GM19043 (cell line): ENCODE results near the gene RNF145.
"Not testable (repeated sequence)": the region's sequence is repeated elsewhere in the genome, so short reads cannot be mapped to it uniquely, and the experiment has no call there.

Experiments
- ATAC-seq: cut with Tn5 transposase; IDR thresholded peaks from one replicate; pipeline ENCODE4 v1.9.1; 2021; ENCODE audit warnings: low read depth; ENCODE audit not compliant: unreplicated experiment

RNF145 gene, protein sequence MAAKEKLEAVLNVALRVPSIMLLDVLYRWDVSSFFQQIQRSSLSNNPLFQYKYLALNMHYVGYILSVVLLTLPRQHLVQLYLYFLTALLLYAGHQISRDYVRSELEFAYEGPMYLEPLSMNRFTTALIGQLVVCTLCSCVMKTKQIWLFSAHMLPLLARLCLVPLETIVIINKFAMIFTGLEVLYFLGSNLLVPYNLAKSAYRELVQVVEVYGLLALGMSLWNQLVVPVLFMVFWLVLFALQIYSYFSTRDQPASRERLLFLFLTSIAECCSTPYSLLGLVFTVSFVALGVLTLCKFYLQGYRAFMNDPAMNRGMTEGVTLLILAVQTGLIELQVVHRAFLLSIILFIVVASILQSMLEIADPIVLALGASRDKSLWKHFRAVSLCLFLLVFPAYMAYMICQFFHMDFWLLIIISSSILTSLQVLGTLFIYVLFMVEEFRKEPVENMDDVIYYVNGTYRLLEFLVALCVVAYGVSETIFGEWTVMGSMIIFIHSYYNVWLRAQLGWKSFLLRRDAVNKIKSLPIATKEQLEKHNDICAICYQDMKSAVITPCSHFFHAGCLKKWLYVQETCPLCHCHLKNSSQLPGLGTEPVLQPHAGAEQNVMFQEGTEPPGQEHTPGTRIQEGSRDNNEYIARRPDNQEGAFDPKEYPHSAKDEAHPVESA

DNA sequence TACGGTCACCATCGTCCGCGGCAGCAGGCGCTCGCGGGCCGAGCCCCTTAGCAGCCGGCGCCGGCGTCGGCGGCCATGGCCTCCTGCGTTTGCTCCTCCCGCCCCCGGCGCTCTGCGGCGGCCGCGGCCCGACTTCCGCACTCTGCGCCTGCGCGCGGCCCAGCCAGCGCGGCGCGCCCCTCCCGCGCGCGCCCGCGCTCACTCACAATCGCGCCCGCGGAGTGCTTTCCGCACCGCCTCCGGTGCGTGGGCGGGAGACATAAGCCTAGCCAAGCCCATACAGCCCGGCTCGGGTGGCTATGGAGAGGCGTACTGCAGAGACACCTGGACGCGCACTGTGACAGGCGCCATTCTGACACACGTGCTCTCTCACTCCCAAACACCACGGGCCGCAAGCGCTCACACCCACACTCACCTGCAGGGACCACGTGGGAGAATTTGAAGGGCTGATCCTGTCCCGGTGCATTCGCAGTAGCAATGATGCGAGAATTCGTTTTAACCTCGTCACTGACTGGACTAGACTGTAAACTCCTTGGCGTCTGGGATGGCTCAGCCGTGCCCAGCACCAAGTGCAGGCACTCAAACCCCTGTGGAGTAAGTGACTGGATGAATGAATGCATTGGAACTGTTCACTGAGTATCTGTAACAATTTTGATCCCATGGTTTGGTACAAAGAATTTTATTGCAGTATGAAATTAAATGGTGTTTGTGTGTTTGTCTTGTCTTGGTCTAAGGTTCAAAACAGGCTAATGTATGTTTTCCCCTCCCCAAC lies at the start of gene RNF145:
Gene RNF145, minus strand, starts transcription at position 116 of the 772 bp plus-strand sequence. CDS start 5,936 bp downstream, outside the sequence.
- ATAC-seq: peak; percentile 62

DNA sequence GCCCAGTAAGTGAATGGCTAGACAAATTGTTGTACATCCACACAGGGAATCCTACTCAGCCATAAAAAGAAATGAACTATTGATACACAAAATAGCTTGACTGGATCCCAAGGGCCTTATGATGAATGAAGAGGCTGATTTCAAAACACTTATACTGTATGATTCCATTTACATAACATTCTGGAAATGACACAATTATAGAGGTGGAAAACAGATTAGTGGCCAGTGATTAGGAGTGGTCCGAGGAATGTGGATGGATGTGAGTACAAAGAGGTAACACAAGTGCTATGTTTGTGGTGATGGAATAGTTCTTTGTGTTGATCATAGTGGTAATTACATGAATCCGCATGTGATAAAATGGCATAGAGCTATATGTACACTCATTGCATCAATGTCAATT lies 49.0 kb upstream of the RNF145 start:
- ATAC-seq: no peak

DNA sequence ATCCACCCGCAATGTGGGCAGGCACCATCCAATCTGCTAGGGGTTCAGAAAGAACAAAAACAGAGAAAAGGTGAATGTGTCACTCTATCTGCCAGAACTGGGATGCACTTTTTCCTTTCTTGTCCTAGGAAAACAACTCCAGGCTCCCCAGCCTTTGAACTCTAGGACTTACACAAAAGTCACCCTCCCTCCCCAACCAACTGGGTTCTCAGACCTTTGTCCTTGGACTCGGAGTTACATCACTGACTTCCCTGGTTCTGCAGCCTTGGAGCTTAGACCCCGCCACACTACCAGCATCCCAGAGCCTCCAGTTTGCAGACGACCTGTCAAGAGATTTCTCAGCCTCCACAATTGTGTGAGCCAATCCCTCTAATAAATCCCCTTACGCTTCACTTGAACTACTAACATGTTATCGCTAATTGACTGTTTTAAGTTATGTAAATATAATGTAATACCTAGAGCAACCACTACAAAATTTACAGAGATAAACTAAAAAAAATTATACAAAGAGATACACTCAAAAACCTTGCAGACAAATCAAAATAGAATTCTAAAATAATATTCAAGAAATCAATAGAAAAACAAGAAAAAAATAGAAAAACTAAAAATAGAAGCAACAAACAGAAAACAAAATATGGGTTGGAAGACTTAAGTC lies 48.4 kb upstream of the RNF145 start:
- ATAC-seq: no peak

DNA sequence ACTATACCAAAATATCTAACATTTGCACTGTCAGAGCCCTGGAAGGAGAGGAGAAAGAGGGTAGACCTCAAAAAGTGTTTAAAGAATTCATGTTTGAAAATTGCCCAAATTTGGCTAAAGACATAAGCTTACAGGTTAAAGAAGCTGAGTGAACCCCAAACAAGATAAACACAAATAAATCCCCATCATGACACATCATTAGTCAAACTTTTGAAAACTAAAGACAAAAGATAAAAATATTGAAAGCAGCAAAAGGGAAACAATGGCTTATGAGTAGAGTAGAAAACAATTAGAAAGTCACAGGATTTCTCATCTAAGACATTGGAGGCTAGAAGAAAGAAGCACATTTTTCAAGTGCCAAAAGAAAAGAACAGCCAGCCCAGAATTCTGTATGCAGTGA lies 47.7 kb upstream of the RNF145 start:
- ATAC-seq: no peak

DNA sequence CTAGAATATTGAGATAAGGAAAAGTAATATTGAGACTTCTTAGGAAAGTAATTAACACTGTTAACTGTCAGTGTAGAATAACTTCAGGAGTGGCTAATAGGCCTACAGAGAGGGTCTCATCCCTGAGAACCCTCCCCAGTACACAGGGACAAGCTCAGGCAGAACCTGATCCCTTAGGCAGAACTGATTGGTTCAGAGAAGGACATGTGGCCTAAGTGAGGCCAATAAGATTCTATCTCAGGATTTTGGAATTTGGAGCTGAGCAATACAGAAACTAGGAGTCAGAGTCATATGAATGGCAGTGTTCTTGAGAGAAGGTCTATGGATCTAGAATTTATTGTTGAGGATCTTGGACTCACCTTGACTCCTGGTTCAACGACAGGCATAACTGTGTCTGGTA lies 42.8 kb upstream of the RNF145 start:
- no peak for ATAC-seq

DNA sequence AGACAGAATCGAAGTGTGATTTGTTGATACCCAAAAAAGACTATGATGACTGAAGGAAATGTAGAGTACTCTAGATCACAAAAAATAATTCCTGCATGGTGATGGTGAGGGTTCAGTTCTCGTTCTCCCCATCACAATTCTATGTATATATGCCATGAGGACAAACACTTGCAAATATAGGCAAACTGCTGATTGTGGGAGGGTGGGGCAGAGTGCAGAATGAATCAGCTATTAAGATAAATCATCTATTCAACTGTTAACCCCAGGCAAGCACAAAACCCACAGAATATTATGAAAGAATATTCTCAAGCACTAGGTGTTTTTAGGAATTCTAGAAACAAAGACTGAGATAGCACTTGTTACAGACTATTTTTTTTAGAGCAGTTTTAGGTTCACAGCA lies 39.8 kb upstream of the RNF145 start:
- ATAC-seq: no peak

DNA sequence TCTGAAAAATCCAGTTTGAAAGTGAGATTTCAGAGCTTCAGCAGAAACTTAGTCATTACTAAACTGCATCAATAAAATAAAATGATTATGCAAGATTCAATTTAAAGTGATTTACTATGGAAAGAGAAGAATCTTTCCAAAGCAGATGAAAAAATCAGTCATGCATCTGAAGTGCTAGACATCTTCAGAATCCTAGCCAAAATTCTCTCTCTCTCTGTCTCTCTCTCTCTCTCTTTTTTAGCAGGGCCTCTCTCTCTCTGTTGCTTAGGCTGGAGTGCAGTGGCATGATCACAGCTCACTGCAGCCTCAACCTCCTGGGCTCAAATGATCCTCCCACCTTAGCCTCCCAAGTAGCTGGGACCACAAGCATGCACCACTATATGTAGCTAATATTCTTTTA lies 35.5 kb upstream of the RNF145 start:
- ATAC-seq: no peak

DNA sequence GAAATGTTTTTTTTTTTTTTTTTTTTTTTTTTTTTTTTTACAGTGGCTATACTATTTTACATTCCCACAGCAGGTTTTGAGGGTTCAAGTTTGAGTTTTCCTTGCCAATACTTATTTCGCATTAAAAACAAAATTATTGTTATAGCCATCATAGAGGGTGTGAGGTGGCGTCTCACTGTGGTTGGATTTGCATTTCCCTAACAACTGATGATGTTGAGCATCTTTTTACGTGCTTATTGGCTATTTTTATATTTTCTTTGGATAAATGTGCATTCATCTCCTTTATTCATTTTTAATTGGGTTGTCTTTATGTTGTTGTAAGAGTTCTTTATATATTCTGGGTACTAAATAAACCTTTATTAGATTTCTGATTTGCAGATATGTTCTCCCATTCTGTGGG lies 34.8 kb upstream of the RNF145 start:
- no peak for ATAC-seq

DNA sequence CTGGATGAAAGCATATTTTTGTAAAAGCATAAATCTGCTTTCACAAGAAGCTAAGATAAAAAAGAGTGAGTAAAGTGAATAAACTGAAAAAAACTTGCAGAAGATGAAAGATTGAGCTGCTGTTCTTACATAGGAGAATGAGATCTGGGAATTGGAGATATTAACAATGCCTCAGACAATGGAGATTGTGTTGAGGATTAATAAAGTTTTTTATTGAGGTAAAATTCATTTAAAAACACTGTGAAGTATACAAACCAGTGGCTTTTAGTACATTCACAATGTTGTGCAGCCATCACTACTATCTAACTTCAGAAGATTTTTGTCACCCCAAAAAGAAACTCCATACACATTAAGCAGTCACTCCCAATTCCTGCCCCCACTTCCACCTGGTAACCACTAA lies 34.0 kb upstream of the RNF145 start:
- no peak for ATAC-seq

DNA sequence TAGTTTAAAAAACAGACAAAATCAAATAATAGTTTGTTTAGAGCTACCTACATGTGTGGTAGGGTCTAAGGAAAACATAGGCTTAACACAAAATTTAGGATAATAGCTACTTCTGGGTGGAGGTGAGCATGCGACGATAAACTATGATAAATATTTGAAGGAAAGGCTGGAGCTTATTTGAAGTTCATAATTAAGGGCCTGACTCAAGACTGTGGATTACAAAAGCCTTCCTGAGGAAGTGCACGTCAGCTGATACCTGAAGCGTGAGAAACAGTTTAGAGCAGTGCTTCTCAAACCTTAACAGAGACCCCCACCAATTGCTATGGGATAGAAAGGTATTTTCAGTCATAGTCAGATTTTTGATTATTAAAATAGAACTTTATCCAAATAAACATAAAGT lies 33.3 kb upstream of the RNF145 start:
- ATAC-seq: no peak

DNA sequence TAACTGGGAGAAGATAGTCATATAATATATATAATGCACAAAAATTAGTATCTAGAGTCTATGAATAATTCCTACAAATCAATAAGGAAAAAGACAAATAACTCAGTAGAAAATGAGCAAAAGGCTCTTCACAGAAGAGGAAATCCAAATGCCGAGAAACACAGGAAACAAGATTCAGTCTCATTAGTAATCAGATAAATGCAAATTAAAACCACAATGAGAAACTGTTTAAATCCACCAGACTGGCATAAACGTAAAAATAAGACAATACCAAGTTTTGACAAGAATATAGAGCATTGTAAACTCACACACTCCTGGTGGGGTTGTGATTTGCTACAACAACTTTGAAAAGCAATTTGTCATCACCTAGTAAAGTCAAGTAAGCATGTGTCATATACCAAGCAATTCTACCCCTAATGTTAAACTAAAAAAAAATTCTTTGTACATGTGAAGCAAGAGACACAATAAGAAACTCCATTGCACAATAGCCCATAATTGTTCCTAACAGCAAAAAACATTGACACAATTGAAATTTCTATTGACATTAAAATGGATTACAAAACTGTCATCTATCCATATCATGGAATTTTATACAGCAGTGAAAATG lies 32.7 kb upstream of the RNF145 start:
- ATAC-seq: no peak

DNA sequence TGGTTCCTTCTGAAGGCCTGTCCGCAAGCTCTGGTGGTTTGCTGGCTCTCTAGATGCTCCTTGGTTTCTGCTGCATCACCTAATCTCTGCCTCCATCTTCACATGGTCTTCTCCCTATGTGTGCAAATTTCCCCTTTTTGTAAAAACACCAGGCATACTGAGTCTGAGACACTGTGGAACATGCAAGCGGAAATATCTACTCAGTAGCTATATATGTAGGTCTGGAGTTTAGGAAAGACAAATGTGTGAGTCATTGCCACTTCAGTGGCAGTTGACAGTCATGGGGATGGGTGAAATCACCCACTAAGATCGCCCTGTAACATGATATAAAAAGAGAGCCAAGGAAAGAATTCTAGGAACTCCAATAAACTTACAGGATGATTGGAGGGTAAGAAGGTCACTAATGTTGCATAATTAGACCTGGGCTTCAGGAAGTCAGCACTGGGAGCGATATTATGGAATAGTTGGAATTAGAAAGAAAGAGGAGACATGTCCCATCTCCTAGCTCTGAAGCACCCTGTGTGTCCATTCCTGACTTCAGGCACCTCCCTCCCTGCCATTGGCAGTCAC lies 31.0 kb upstream of the RNF145 start:
- no peak for ATAC-seq

DNA sequence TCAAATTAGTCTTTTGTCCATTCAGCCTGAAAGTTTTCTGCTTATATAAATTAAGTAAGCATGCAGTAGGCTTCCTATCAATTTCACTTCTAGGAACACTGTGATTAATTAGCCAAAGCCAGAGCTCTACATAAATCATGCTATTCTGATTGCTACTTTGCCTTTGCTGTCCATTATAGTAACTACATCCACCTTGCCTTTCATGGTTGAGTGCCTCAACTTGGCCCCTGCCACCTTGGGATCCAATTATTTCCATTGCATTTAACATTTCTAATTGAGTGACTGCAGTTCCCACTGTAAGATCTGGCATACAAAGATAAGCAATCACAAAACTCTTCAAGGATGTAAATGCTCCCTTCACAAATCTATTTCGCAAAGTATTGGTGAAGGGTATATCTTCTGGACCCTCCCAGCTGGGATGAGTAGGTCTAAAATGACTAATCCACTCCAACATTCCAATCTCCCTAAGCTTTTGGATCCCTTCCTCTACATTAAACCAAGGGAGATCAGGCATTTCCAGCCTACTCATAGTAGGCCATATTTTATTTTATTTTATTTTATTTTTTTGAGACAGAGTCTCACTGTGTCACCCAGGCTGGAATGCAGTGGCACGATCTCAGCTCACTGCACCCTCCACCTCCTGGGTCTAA lies 26.6 kb upstream of the RNF145 start:
- ATAC-seq: not testable (repeated sequence)

DNA sequence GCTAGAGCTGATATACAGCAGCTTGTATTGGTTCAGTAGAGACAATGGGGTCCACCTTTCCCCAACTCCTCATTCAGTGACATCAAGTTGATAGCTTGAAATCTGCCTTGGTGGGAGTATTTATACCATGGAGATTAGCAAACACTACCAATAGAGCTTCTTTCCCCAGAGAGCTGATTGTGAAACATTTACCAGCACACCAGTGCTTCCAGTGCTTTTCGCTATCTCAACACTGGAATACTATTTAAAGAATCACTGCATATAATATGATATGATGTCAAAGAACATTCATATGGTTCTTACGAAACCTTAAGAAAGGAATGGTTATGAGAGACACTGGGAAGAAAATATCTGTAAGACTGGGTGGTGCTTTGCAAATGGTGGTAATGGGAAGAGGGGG lies 21.8 kb upstream of the RNF145 start:
- no peak for ATAC-seq

DNA sequence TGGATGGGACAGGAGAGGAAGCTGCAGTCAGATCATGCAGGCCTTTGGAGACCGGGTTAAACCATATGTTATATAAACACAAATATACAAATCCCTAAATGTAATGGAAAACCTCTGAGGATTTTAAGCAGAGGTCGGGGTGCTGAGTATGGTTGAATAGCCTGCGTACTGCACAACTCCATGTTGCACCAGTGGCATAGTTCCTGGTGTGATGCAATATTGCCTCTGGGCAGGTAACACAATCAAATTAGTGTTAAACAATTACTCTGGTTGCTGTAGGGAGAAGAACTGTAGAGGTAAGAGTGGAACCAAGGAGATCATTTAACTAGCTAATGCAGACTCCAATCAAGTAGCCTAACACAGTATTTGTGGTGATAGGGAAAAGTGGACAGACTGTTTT lies 21.3 kb upstream of the RNF145 start:
- no peak for ATAC-seq

DNA sequence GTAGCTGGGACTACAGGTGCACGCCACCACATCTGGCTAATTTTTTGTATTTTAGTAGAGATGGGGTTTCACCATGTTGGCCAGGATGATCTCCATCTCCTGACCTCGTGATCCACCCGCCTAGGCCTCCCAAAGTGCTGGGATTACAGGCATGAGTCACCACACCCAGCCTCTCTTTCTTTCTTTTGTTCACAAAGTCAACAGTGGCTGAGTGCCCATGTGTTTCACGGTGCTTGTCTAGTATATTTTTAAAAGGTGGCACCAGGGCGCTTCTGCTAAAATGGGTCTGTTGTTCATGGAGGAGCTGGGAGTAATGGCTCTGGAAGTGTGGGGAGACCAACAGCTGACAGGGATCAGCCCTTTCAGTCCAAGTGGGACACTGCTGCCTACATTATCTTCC lies 18.7 kb upstream of the RNF145 start:
- ATAC-seq: not testable (repeated sequence)

DNA sequence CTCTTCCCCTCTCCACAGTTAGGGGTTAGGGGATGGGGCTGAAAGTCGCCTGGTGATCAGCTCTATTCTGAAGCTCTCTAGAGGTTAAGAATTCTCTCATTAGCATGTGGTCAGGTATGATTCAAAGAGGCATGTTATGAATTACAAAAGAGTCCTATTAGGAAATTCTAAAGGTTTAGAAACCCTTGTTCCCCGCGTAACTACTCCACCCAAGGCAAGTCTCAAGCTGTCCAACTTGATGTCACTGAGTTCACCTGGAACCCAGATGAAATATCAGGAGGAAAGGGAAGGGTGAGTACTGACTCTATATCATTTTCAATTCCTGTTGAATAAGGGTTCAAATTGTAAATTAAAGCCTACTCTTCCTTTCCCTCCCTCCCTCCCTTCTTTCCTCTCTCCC lies 18.1 kb upstream of the RNF145 start:
- no peak for ATAC-seq

DNA sequence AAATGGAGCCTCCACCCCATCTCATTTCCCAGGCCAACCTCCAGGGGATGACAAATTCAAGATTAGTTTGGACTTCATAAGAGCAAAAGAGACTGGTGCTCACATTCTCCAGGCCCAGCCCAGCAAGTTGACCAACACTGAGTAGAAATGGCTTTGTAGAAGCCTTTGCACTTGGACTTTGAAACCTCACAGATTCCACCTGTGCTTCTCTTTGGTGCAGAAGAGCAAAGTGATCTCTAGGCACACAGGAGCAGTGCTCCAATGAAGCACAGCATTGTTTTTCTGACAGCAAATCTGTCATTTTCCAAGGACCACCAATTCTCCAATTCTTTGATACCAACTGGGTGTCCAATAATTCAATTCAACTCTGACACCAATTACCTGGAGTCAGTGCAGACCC lies 17.1 kb upstream of the RNF145 start:
- no peak for ATAC-seq

DNA sequence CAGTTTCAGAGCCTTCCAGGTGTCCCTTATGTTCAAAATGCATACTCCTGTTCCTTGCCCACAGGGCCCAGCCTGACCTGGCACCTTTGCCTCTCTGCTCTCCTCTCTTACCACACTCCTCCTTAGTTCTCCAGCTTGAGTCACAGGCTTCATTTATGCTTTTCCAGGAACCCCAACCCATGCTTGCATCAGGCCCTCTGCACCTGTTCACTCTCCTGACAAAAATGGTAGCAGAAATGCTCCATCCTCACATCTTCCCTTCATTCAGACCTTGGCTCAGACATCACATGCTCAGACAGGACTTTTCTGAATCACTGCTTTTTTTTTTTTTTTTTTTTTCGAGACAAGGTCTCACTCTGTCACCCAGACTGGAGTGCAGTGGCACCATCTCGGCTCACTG lies 15.1 kb upstream of the RNF145 start:
- no peak for ATAC-seq

DNA sequence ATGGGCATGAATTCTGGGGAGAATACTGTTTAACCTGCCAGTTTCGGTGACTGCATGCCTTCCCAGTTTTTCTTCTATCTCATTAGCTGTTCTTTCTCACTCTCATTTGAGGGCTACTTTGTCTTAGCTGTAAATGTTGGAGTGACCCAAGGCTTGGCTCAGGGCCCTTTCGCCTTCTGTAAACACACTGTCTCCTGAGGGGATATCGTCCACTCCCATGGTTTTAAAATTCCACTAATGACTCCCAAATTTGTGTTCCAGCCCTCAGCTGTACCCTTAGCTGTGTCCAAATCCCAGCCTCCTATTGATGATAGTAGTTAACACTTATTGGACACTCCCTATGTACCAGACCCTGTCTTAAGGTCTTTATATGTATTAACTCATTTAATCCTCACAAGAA lies 14.1 kb upstream of the RNF145 start:
- ATAC-seq: no peak
